T1000 (cell line): ENCODE results near the gene C1orf232.

Experiments used
- DNase-seq: peaks from one replicate; lab custom pipeline; 2025; ENCODE audit warnings: mixed read lengths; lab: John Stamatoyannopoulos, UW

C1orf232 gene

GRCh38 chr1:26177182-26177684 is 8.5 kb upstream of the C1orf232 start, which contains the start of gene CNKSR1:
TSS of gene CNKSR1 (plus strand) at chr1:26177491. CDS start at chr1:26177548, 57 bp downstream.
- DNase-seq, result no peak

GRCh38 chr1:26175346-26175745 is 6.6 kb upstream of the C1orf232 start:
- DNase-seq, result no peak

- DNase-seq, result no peak
Observed at GRCh38 chr1:26171084-26172072, 2.6 kb upstream of the C1orf232 start, which contains the start of gene ZNF593OS. TSS of gene ZNF593OS (minus strand) at chr1:26171832. CDS start at chr1:26171661, 171 bp downstream.

- DNase-seq, result no peak
Observed at GRCh38 chr1:26170472-26170821, 1.7 kb upstream of the C1orf232 start.

GRCh38 chr1:26169669-26170471 is 1.1 kb upstream of the C1orf232 start, which contains the start of gene ZNF593:
TSS of gene ZNF593 (plus strand) at chr1:26169908. CDS start at chr1:26169984, 76 bp downstream.
- peak; percentile 87 for DNase-seq

- no peak for DNase-seq
Observed at GRCh38 chr1:26169198-26169554, 413 bp upstream of the C1orf232 start.

GRCh38 chr1:26166719-26167281 is 2.0 kb downstream of the C1orf232 start:
- no peak for DNase-seq

- no peak for DNase-seq
Observed at GRCh38 chr1:26164861-26165842, 3.6 kb downstream of the C1orf232 start.

- no peak for DNase-seq
Observed at GRCh38 chr1:26164036-26164860, 4.5 kb downstream of the C1orf232 start.

GRCh38 chr1:26163684-26164035 is 5.1 kb downstream of the C1orf232 start:
- DNase-seq, result no peak

GRCh38 chr1:26162220-26162709 is 6.5 kb downstream of the C1orf232 start:
- no peak for DNase-seq

GRCh38 chr1:26161415-26162219 is 7.1 kb downstream of the C1orf232 start:
- DNase-seq, result no peak

- no peak for DNase-seq
Observed at GRCh38 chr1:26160527-26161414, 8.0 kb downstream of the C1orf232 start.

- DNase-seq, result no peak
Observed at GRCh38 chr1:26159743-26160039, 9.1 kb downstream of the C1orf232 start.

GRCh38 chr1:26158908-26159742 is 9.6 kb downstream of the C1orf232 start, which contains the start of gene FAM110D:
TSS of gene FAM110D (plus strand) at chr1:26159079. CDS start at chr1:26161292, 2,213 bp downstream.
- no peak for DNase-seq

- DNase-seq, result no peak
Observed at GRCh38 chr1:26158271-26158907, 10.4 kb downstream of the C1orf232 start.
